Body of pancreas (tissue), 4 donors: Measurements from ENCODE around the gene CRYBG2. TPM values are rescaled to one million over a fixed set of nuclear protein-coding genes. Genes with fewer than 3 reads are reported as not detected.
"Not testable (repeated sequence)": the region's sequence is repeated elsewhere in the genome, so short reads cannot be mapped to it uniquely, and the experiment has no call there.

Source experiments
- ATAC-seq: fragments of 150-250 bp; one replicate; pipeline ENCODE4 v1.9.1; 2016
- DNase-seq, 4 donors: peaks; one replicate each; pipeline ENCODE4 v3.0.0-alpha.2; 2019
- H3K27ac ChIP-seq, 4 donors: fragments of 200-600 bp; sonication (generic); 1 replicate in 3 of 4; 2 replicates in 1 of 4; pipeline versions ENCODE4 v1.5.1 to v1.6.1; 2016 to 2019; ENCODE audit warnings: mild to moderate bottlenecking in 1 of 4, mixed read lengths in 1 of 4, moderate library complexity in 1 of 4
- H3K27me3 ChIP-seq, 2 donors: fragments of 200-600 bp; sonication (generic); one replicate each; pipeline ENCODE4 v1.6.0; 2016; ENCODE audit warnings: mild to moderate bottlenecking in 1 of 2
- H3K36me3 ChIP-seq, 2 donors: fragments of 200-600 bp; sonication (generic); replicated peaks in 1 of 2; 2 replicates each; pipeline ENCODE4 v1.5.1; 2016; ENCODE audit warnings: low read depth in 2 of 2; ENCODE audit not compliant: insufficient read depth in 1 of 2
- H3K4me1 ChIP-seq: fragments of 200-600 bp; sonication (generic); one replicate; pipeline ENCODE4 v1.6.0; 2016
- H3K4me3 ChIP-seq, 2 donors: fragments of 200-600 bp; sonication (generic); 1 replicate in 1 of 2; 2 replicates in 1 of 2; pipeline ENCODE4 v1.5.1; 2016 to 2019
- H3K9me3 ChIP-seq, 3 donors: fragments of 200-600 bp; sonication (generic); 1 replicate in 2 of 3; 2 replicates in 1 of 3; pipeline ENCODE4 v1.5.1; 2016
- CTCF ChIP-seq, 7 experiments: fragments of 450-650 bp in 4 of 7; fragments of 200-600 bp in 3 of 7; sonication (generic) in 3 of 7; IDR thresholded peaks; one replicate each; pipeline ENCODE4 v1.5.1; 2016 to 2019; ENCODE audit warnings: antibody characterized with exemption in 7 of 7
- POLR2A ChIP-seq, 3 donors: fragments of 450-650 bp; IDR thresholded peaks; one replicate each; pipeline ENCODE4 v1.6.1; 2016; ENCODE audit warnings: antibody characterized with exemption in 3 of 3, mild to moderate bottlenecking in 2 of 3
- WGBS, 2 donors: methylation state at CpG; one replicate each; pipeline ENCODE4 v1.1.5; 2017; 5-methylcytosine and 5-hydroxymethylcytosine counted together
- intact Hi-C: fragments of 100-400 bp; cut with DNase I; formaldehyde crosslinking; loops from one replicate; pipeline ENCODE4 v1.15.1; 2023
- total RNA-seq, 2 donors: library from RNA; depleted of rRNA; stranded (reverse); fragments of >200 nt; gene quantifications; one replicate each; pipeline ENCODE4 v1.1.0, GENCODE V29; 2016

The CRYBG2 gene
- total RNA-seq, 2 donors from 2014 or later = 3.6 TPM; not detected in 1

- no peaks in the 10 kb centered on the region for H3K9me3 ChIP-seq
- H3K36me3 ChIP-seq = no peaks in the 10 kb centered on the region
- no peak for TF ChIP-seq POLR2A (IDR thresholded peaks at IDR 0.05)
- TF ChIP-seq CTCF (IDR thresholded peaks at IDR 0.05) = no peak
- H3K27me3 ChIP-seq = no peaks in the 10 kb centered on the region
- no peak overlapping the region for H3K4me3 ChIP-seq
- H3K4me1 ChIP-seq = no peaks in the 10 kb centered on the region
- intact Hi-C loops = no loop called here
- H3K27ac ChIP-seq = no peak overlapping the region
- 79% methylated on average over 7 to 11 of the region's 11 CpGs for WGBS, 2 donors
- DNase-seq (no peak), ATAC-seq (no peak)
These were observed 59.9 kb downstream of the CRYBG2 start for GRCh38 chr1:26293911-26294463.

DNA sequence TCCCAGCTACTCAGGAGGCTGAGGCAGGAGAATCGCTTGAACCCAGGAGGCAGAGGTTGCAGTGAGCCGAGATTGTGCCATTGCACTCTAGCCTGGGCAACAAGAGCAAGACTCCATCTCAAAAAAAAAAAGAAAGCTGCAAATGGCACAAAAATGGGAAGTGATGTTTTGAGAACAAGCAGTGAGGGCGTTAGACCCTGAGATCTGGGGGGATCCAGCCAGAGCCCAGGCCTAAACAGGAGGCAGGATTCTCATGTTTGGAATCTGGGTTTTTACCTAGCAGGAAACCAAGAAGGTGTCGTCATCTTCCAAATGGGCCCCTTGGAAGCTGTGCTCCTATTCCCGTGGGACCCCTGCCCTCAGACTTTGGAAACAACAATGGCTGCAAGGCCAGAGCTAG is 61.2 kb downstream of the CRYBG2 start:
- ATAC-seq, H3K27ac ChIP-seq, intact Hi-C loops, H3K27me3 ChIP-seq, DNase-seq, H3K36me3 ChIP-seq, H3K4me1 ChIP-seq, H3K4me3 ChIP-seq, H3K9me3 ChIP-seq: not testable (repeated sequence)
- 72 to 95% methylated on average over 4 to 5 of the region's 5 CpGs for WGBS, 2 donors

GRCh38 chr1:26291939-26292338 is 62.0 kb downstream of the CRYBG2 start:
- DNase-seq (no peak), ATAC-seq (no peak)
- Histone ChIP-seq H3K36me3 (no peaks in the 10 kb centered on the region), H3K4me3 (no peak overlapping the region), H3K27me3 (no peaks in the 10 kb centered on the region), H3K27ac (no peak overlapping the region), H3K4me1 (no peaks in the 10 kb centered on the region), H3K9me3 (no peaks in the 10 kb centered on the region)
- TF ChIP-seq CTCF (IDR thresholded peaks at IDR 0.05) (no peak), POLR2A (IDR thresholded peaks at IDR 0.05) (no peak)
- 82 to 89% methylated on average over 4 of the region's 4 CpGs for WGBS, 2 donors
- intact Hi-C loops = no loop called here

GRCh38 chr1:26291433-26291832 is 62.5 kb downstream of the CRYBG2 start:
- intact Hi-C loops = no loop called here

GRCh38 chr1:26290882-26291261 is 63.1 kb downstream of the CRYBG2 start:
- DNase-seq (no peak), ATAC-seq (no peak)
- Histone ChIP-seq H3K27ac (peak overlapping the region in 2 of 4 donors; percentile 29 to 68), H3K4me3 (no peak overlapping the region), H3K27me3 (no peaks in the 10 kb centered on the region), H3K4me1 (no peaks in the 10 kb centered on the region), H3K9me3 (no peaks in the 10 kb centered on the region), H3K36me3 (no peaks in the 10 kb centered on the region)
- intact Hi-C loops = no loop called here
- 84 to 88% methylated on average over 9 to 11 of the region's 11 CpGs for WGBS, 2 donors
- TF ChIP-seq CTCF (IDR thresholded peaks at IDR 0.05) (no peak), POLR2A (IDR thresholded peaks at IDR 0.05) (no peak)

More at GRCh38 chr1:26291433-26291832, 62.5 kb downstream of the CRYBG2 start:
- no peak overlapping the region for H3K4me3 ChIP-seq
- no peaks in the 10 kb centered on the region for H3K36me3 ChIP-seq
- ATAC-seq = no peak
- WGBS, 2 donors = 83 to 100% methylated on average over 3 of the region's 3 CpGs
- H3K4me1 ChIP-seq = no peaks in the 10 kb centered on the region
- DNase-seq = no peak
- H3K9me3 ChIP-seq = no peaks in the 10 kb centered on the region
- H3K27ac ChIP-seq = no peak overlapping the region
- TF ChIP-seq POLR2A (IDR thresholded peaks at IDR 0.05) = no peak
- no peak for TF ChIP-seq CTCF (IDR thresholded peaks at IDR 0.05)
- no peaks in the 10 kb centered on the region for H3K27me3 ChIP-seq
